Left kidney (tissue), 8 donors: ENCODE results near the gene KLHL24. TPM values are rescaled to one million over a fixed set of nuclear protein-coding genes. Genes with fewer than 3 reads are reported as not detected.
"Not testable (repeated sequence)": the region's sequence is repeated elsewhere in the genome, so short reads cannot be mapped to it uniquely, and the experiment has no call there.

Experiments used
- DNase-seq: peaks from one replicate; pipeline ENCODE4 v3.0.0-alpha.2; 2013
- long read RNA-seq, 8 donors: transcript quantifications; one replicate each; lab custom pipeline, GENCODE V29; 2026
- polyA plus RNA-seq: library from polyadenylated mRNA; unstranded; fragments of 120-200 nt; gene quantifications from one replicate; pipeline ENCODE4 v1.2.1, GENCODE V29; 2013; ENCODE audit not compliant: insufficient read length

Gene KLHL24
- polyA plus RNA-seq = 56.6 TPM
- long read RNA-seq, donor 1, partial matches to known transcripts = 6 of 17 reads
- long read RNA-seq, donor 1, other reads (novel, unspliced or antisense) = 0 of 17 reads
- long read RNA-seq, donor 2, full-length matches to known transcripts = 6 of 6 reads
- long read RNA-seq, donor 2, partial matches to known transcripts = 0 of 6 reads
- long read RNA-seq, donor 2, other reads (novel, unspliced or antisense) = 0 of 6 reads
- long read RNA-seq, donor 3, partial matches to known transcripts = 0 of 4 reads
- long read RNA-seq, donor 3, other reads (novel, unspliced or antisense) = 0 of 4 reads
- long read RNA-seq, donor 4 = 0 reads
- long read RNA-seq, donor 5, partial matches to known transcripts = 0 of 4 reads
- long read RNA-seq, donor 5, other reads (novel, unspliced or antisense) = 0 of 4 reads
- long read RNA-seq, donor 6, full-length matches to known transcripts = 5 of 5 reads
- long read RNA-seq, donor 6, partial matches to known transcripts = 0 of 5 reads
- long read RNA-seq, donor 6, other reads (novel, unspliced or antisense) = 0 of 5 reads
- long read RNA-seq, donor 7, full-length matches to known transcripts = 5 of 5 reads
- long read RNA-seq, donor 7, partial matches to known transcripts = 0 of 5 reads
- long read RNA-seq, donor 7, other reads (novel, unspliced or antisense) = 0 of 5 reads
- long read RNA-seq, donor 8, partial matches to known transcripts = 11 of 14 reads
- long read RNA-seq, donor 8, other reads (novel, unspliced or antisense) = 0 of 14 reads

GRCh38 chr3:183635431-183636220, at the start of gene KLHL24:
TSS of gene KLHL24 (plus strand) at chr3:183635623. CDS start at chr3:183650357, 14,734 bp downstream.
- DNase-seq = peak; percentile 94

GRCh38 chr3:183586477-183586876, 48.9 kb upstream of the KLHL24 start:
- DNase-seq = no peak

GRCh38 chr3:183587336-183587735, 48.1 kb upstream of the KLHL24 start:
- DNase-seq = no peak

GRCh38 chr3:183590442-183590841, 45.0 kb upstream of the KLHL24 start:
- DNase-seq = no peak

GRCh38 chr3:183591881-183592521, 43.4 kb upstream of the KLHL24 start:
- DNase-seq = no peak

- no peak for DNase-seq
Observed at GRCh38 chr3:183592821-183593220, 42.6 kb upstream of the KLHL24 start.

GRCh38 chr3:183594636-183595035, 40.8 kb upstream of the KLHL24 start:
- DNase-seq = no peak

GRCh38 chr3:183597959-183598358, 37.5 kb upstream of the KLHL24 start:
- DNase-seq = no peak

GRCh38 chr3:183611326-183611725, 24.1 kb upstream of the KLHL24 start:
- DNase-seq = not testable (repeated sequence)

GRCh38 chr3:183613366-183614285, 21.8 kb upstream of the KLHL24 start:
- DNase-seq = no peak

GRCh38 chr3:183618542-183618941, 16.9 kb upstream of the KLHL24 start:
- no peak for DNase-seq

- DNase-seq = no peak
Observed at GRCh38 chr3:183619010-183619409, 16.4 kb upstream of the KLHL24 start.

GRCh38 chr3:183619624-183620251, 15.7 kb upstream of the KLHL24 start:
- DNase-seq = no peak

- DNase-seq = no peak
Observed at GRCh38 chr3:183620252-183620628, 15.2 kb upstream of the KLHL24 start.

- DNase-seq = not testable (repeated sequence)
Observed at GRCh38 chr3:183622473-183622872, 12.9 kb upstream of the KLHL24 start.

GRCh38 chr3:183626877-183627594, 8.4 kb upstream of the KLHL24 start:
- DNase-seq = no peak

- DNase-seq = no peak
Observed at GRCh38 chr3:183629546-183630301, 5.7 kb upstream of the KLHL24 start.

GRCh38 chr3:183631715-183632114, 3.7 kb upstream of the KLHL24 start:
- DNase-seq = no peak

- not testable (repeated sequence) for DNase-seq
Observed at GRCh38 chr3:183632725-183633124, 2.7 kb upstream of the KLHL24 start.
